GM12878 (cell line): Measurements from ENCODE around the gene DIP2C.

ENCODE experiments used
- BRCA1 ChIP-seq: IDR thresholded peaks from 2 replicates; pipeline ENCODE4 v1.6.1; 2011; ENCODE audit warnings: low read depth, low read length, improper control_type of control experiment
- GABPA ChIP-seq: IDR thresholded peaks from 2 replicates; pipeline ENCODE4 v1.6.1; 2014; ENCODE audit warnings: antibody characterized with exemption, low read depth, mild to moderate bottlenecking, inconsistent platforms
- NRF1 ChIP-seq: conservative IDR thresholded peaks from 2 replicates; pipeline ENCODE4 v1.6.1; 2011; ENCODE audit warnings: mild to moderate bottlenecking, low read depth, low read length, improper control_type of control experiment
- POLR2AphosphoS5 ChIP-seq: IDR thresholded peaks from 2 replicates; pipeline ENCODE4 v1.6.1; 2011; ENCODE audit warnings: mild to moderate bottlenecking, low read length, inconsistent platforms
- ZNF274 ChIP-seq: IDR thresholded peaks from one replicate; pipeline ENCODE4 v1.8.0; 2011; ENCODE audit not compliant: insufficient read length, insufficient read depth

DNA sequence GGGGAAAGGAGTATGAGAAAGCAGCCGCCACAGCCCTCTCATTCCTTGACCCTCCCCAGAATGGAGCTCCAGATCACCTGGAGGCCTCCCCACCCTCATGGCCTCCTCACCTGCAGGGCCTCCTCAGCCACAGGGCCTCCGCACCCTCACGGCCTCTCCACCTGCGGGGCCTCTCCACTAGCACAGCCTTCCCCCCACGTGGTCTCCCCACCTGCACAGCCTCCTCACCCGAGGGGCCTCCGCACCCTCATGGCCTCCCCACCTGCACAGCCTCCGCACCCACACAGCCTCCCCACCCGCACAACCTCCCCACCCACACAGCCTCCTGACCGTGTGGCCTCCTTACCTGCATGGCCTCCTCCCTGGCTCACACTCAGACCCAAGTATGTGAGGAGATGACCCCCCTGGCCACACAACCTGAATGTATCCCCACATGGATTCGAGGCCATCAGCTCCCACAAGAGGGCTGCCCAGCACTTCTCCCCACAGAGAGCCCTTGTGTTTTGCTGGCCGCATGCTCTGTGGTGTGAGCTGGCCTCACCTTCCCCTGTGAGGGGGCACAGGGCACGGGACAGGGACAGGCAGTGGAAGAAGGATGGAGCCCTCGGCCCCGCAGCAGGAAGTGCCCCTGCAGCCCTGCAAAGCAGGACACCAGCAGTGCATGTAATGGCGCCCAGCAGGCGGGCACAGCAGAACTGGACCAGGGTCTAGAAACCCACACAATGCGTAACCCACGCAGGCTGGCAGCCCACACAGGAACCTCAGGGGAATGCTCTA is 3.1 kb downstream of the DIP2C start:
- no peak for TF ChIP-seq BRCA1
- no peak for TF ChIP-seq POLR2AphosphoS5
- TF ChIP-seq GABPA: no peak
- no peak for TF ChIP-seq ZNF274
- TF ChIP-seq NRF1: no peak
